WTC11 (cell line): ENCODE measurements around the gene GABRG3. TPM values are rescaled to one million over a fixed set of nuclear protein-coding genes. Genes with fewer than 3 reads are reported as not detected.

ENCODE experiments used
- ATAC-seq: fragments of 200-7000 bp; cut with Tn5 transposase; 2 replicates; pipeline ENCODE4 v1.10.0; 2021; ENCODE audit warnings: mild to moderate bottlenecking, moderate library complexity
- CTCF ChIA-PET: fragments of 300-600 bp; sonication (Branson Sonifier 250); formaldehyde crosslinking; loops from one replicate; lab custom pipeline; 2021; ENCODE audit warnings: antibody characterized with exemption; lab: Charles Lee
- POLR2A ChIA-PET: fragments of 350-600 bp; sonication (Branson Sonifier 250); formaldehyde crosslinking; loops from one replicate; lab custom pipeline; 2021; ENCODE audit warnings: antibody characterized with exemption; lab: Charles Lee
- DNase-seq: peaks from one replicate; pipeline ENCODE4 v3.0.0; 2021; ENCODE audit warnings: low spot score
- H3K27ac Mint-ChIP-seq: 2 replicates; pipeline ENCODE4 v1.8.0; 2021; ENCODE audit warnings: mixed read lengths
- H3K27me3 Mint-ChIP-seq: 2 replicates; pipeline ENCODE4 v1.8.0; 2021; ENCODE audit warnings: low read depth, mild to moderate bottlenecking, moderate library complexity, mixed read lengths
- H3K36me3 Mint-ChIP-seq: 2 replicates; pipeline ENCODE4 v1.8.0; 2021; ENCODE audit warnings: mixed read lengths
- H3K4me1 Mint-ChIP-seq: 2 replicates; pipeline ENCODE4 v1.8.0; 2022; ENCODE audit warnings: mixed read lengths
- H3K4me3 Mint-ChIP-seq: 2 replicates; pipeline ENCODE4 v1.8.0; 2021; ENCODE audit warnings: mild to moderate bottlenecking, moderate library complexity, mixed read lengths
- H3K9me3 Mint-ChIP-seq: 2 replicates; pipeline ENCODE4 v1.8.0; 2021; ENCODE audit warnings: mixed read lengths
- CBFB ChIP-seq: sonication (generic); formaldehyde crosslinking; IDR thresholded peaks from 2 replicates; pipeline ENCODE4 v1.8.1; 2022; ENCODE audit warnings: mild to moderate bottlenecking, low read depth, missing genetic modification reagents
- CREB1 ChIP-seq: sonication (generic); formaldehyde crosslinking; IDR thresholded peaks from 2 replicates; pipeline ENCODE4 v1.8.0; 2023; ENCODE audit warnings: mild to moderate bottlenecking, missing genetic modification reagents
- E2F5 ChIP-seq: sonication (generic); formaldehyde crosslinking; IDR thresholded peaks from 2 replicates; pipeline ENCODE4 v1.8.1; 2022; ENCODE audit warnings: mild to moderate bottlenecking, moderate library complexity, missing genetic modification reagents
- ELF4 ChIP-seq: sonication (generic); formaldehyde crosslinking; IDR thresholded peaks from 2 replicates; pipeline ENCODE4 v1.8.1; 2022; ENCODE audit warnings: low read depth, mild to moderate bottlenecking, moderate library complexity, missing genetic modification reagents
- EMX1 ChIP-seq: fragments of 250-450 bp; sonication (Bioruptor Pico); IDR thresholded peaks from 2 replicates; pipeline ENCODE4 v1.8.0; 2021; ENCODE audit warnings: mild to moderate bottlenecking
- ETV6 ChIP-seq: sonication (generic); formaldehyde crosslinking; IDR thresholded peaks from 2 replicates; pipeline ENCODE4 v1.8.1; 2022; ENCODE audit warnings: mild to moderate bottlenecking, missing genetic modification reagents
- FOXK1 ChIP-seq: sonication (generic); formaldehyde crosslinking; IDR thresholded peaks from 2 replicates; pipeline ENCODE4 v1.8.0; 2022; ENCODE audit warnings: mild to moderate bottlenecking, moderate library complexity, missing genetic modification reagents
- GTF2I ChIP-seq: fragments of 250-450 bp; sonication (Bioruptor Pico); conservative IDR thresholded peaks from 2 replicates; pipeline ENCODE4 v1.4.0; 2021; ENCODE audit warnings: mild to moderate bottlenecking
- IRF2 ChIP-seq: sonication (generic); formaldehyde crosslinking; IDR thresholded peaks from 2 replicates; pipeline ENCODE4 v1.8.0; 2022; ENCODE audit warnings: low read depth, missing genetic modification reagents, borderline replicate concordance
- JAZF1 ChIP-seq: fragments of 250-450 bp; sonication (Bioruptor Pico); IDR thresholded peaks from 2 replicates; pipeline ENCODE4 v1.9.0; 2021; ENCODE audit warnings: moderate library complexity, mild to moderate bottlenecking, inconsistent platforms
- KAT7 ChIP-seq: sonication (generic); formaldehyde crosslinking; IDR thresholded peaks from 2 replicates; pipeline ENCODE4 v1.8.1; 2023; ENCODE audit warnings: missing genetic modification reagents, mild to moderate bottlenecking, borderline replicate concordance
- MAX ChIP-seq: sonication (generic); formaldehyde crosslinking; IDR thresholded peaks from 2 replicates; pipeline ENCODE4 v1.8.0; 2022; ENCODE audit warnings: mild to moderate bottlenecking, missing genetic modification reagents
- SOX15 ChIP-seq: fragments of 250-450 bp; sonication (Bioruptor Pico); IDR thresholded peaks from 2 replicates; pipeline ENCODE4 v1.9.0; 2021; ENCODE audit warnings: mild to moderate bottlenecking
- TEAD1 ChIP-seq: sonication (generic); formaldehyde crosslinking; IDR thresholded peaks from 2 replicates; pipeline ENCODE4 v1.8.0; 2022; ENCODE audit warnings: mild to moderate bottlenecking, missing genetic modification reagents
- ZNF281 ChIP-seq: sonication (generic); formaldehyde crosslinking; IDR thresholded peaks from 2 replicates; pipeline ENCODE4 v1.8.0; 2023; ENCODE audit warnings: mild to moderate bottlenecking, missing genetic modification reagents
- total RNA-seq: library from RNA; stranded (reverse); gene quantifications from 3 replicates; pipeline ENCODE4 v1.2.3, GENCODE V29; 2021
- TF ChIP-seq, protein P1 (sequence below): fragments of 250-450 bp; sonication (Bioruptor Pico); IDR thresholded peaks from 2 replicates; pipeline ENCODE4 v2.1.2; 2022; ENCODE audit warnings: mild to moderate bottlenecking, moderate library complexity
- TF ChIP-seq, protein P2 (sequence below): fragments of 250-450 bp; sonication (Bioruptor Pico); IDR thresholded peaks from 2 replicates; pipeline ENCODE4 v1.9.0; 2021; ENCODE audit warnings: mild to moderate bottlenecking
- TF ChIP-seq, protein P3 (sequence below): fragments of 250-450 bp; sonication (Bioruptor Pico); IDR thresholded peaks from 2 replicates; pipeline ENCODE4 v1.9.0; 2021; ENCODE audit warnings: mild to moderate bottlenecking, borderline replicate concordance
- TF ChIP-seq, protein P4 (sequence below): sonication (generic); formaldehyde crosslinking; IDR thresholded peaks from 2 replicates; pipeline ENCODE4 v1.8.1; 2022; ENCODE audit warnings: low read depth, mild to moderate bottlenecking, moderate library complexity, missing genetic modification reagents, borderline replicate concordance

Gene GABRG3
- total RNA-seq, 1 experiment from 2014 or later: 0.72 TPM

- no peak for TF ChIP-seq ZNF281 (CRISPR knock-in tag)
- no peak for TF ChIP-seq MAX (CRISPR knock-in tag)
- TF ChIP-seq, protein P1, sequence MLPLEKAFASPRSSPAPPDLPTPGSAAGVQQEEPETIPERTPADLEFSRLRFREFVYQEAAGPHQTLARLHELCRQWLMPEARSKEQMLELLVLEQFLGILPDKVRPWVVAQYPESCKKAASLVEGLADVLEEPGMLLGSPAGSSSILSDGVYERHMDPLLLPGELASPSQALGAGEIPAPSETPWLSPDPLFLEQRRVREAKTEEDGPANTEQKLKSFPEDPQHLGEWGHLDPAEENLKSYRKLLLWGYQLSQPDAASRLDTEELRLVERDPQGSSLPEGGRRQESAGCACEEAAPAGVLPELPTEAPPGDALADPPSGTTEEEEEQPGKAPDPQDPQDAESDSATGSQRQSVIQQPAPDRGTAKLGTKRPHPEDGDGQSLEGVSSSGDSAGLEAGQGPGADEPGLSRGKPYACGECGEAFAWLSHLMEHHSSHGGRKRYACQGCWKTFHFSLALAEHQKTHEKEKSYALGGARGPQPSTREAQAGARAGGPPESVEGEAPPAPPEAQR: no peak
- TF ChIP-seq KAT7: no peak
Measured at GRCh38 chr15:27401471-27401870, 430.5 kb downstream of the GABRG3 start (continued).

- Mint-ChIP-seq H3K27me3 (peaks cover 4% of the 10 kb centered on the region; the same call in 1 of the 2 replicates), H3K4me1 (peaks cover 17% of the 10 kb centered on the region), H3K27ac (no peak overlapping the region), H3K36me3 (no peaks in the 10 kb centered on the region), H3K4me3 (no peak overlapping the region), H3K9me3 (peaks cover 18% of the 10 kb centered on the region)
- DNase-seq (no peak), ATAC-seq (no peak)
- POLR2A ChIA-PET: no interaction called here
- CTCF ChIA-PET: interaction anchor here (1.1 to 1.2 kb wide), 2 partner anchors 50 to 517 kb away, joined by 3 to 4 read pairs; no protein-coding TSS in a partner anchor
- TF ChIP-seq TEAD1 (CRISPR knock-in tag): no peak
- no peak for TF ChIP-seq IRF2 (CRISPR knock-in tag)
- TF ChIP-seq EMX1 (CRISPR knock-in tag): no peak
- TF ChIP-seq, protein P2, sequence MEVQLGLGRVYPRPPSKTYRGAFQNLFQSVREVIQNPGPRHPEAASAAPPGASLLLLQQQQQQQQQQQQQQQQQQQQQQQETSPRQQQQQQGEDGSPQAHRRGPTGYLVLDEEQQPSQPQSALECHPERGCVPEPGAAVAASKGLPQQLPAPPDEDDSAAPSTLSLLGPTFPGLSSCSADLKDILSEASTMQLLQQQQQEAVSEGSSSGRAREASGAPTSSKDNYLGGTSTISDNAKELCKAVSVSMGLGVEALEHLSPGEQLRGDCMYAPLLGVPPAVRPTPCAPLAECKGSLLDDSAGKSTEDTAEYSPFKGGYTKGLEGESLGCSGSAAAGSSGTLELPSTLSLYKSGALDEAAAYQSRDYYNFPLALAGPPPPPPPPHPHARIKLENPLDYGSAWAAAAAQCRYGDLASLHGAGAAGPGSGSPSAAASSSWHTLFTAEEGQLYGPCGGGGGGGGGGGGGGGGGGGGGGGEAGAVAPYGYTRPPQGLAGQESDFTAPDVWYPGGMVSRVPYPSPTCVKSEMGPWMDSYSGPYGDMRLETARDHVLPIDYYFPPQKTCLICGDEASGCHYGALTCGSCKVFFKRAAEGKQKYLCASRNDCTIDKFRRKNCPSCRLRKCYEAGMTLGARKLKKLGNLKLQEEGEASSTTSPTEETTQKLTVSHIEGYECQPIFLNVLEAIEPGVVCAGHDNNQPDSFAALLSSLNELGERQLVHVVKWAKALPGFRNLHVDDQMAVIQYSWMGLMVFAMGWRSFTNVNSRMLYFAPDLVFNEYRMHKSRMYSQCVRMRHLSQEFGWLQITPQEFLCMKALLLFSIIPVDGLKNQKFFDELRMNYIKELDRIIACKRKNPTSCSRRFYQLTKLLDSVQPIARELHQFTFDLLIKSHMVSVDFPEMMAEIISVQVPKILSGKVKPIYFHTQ (CRISPR knock-in tag): no peak
- TF ChIP-seq KAT7: no peak
- no peak for TF ChIP-seq SOX15 (CRISPR knock-in tag)
- TF ChIP-seq ELF4 (CRISPR knock-in tag): no peak
- no peak for TF ChIP-seq GTF2I (CRISPR knock-in tag)
- TF ChIP-seq ZNF281 (CRISPR knock-in tag): no peak
- TF ChIP-seq CBFB (CRISPR knock-in tag): no peak
- TF ChIP-seq CREB1 (CRISPR knock-in tag): no peak
- TF ChIP-seq, protein P3, sequence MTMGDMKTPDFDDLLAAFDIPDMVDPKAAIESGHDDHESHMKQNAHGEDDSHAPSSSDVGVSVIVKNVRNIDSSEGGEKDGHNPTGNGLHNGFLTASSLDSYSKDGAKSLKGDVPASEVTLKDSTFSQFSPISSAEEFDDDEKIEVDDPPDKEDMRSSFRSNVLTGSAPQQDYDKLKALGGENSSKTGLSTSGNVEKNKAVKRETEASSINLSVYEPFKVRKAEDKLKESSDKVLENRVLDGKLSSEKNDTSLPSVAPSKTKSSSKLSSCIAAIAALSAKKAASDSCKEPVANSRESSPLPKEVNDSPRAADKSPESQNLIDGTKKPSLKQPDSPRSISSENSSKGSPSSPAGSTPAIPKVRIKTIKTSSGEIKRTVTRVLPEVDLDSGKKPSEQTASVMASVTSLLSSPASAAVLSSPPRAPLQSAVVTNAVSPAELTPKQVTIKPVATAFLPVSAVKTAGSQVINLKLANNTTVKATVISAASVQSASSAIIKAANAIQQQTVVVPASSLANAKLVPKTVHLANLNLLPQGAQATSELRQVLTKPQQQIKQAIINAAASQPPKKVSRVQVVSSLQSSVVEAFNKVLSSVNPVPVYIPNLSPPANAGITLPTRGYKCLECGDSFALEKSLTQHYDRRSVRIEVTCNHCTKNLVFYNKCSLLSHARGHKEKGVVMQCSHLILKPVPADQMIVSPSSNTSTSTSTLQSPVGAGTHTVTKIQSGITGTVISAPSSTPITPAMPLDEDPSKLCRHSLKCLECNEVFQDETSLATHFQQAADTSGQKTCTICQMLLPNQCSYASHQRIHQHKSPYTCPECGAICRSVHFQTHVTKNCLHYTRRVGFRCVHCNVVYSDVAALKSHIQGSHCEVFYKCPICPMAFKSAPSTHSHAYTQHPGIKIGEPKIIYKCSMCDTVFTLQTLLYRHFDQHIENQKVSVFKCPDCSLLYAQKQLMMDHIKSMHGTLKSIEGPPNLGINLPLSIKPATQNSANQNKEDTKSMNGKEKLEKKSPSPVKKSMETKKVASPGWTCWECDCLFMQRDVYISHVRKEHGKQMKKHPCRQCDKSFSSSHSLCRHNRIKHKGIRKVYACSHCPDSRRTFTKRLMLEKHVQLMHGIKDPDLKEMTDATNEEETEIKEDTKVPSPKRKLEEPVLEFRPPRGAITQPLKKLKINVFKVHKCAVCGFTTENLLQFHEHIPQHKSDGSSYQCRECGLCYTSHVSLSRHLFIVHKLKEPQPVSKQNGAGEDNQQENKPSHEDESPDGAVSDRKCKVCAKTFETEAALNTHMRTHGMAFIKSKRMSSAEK (CRISPR knock-in tag): no peak
- no peak for TF ChIP-seq FOXK1 (CRISPR knock-in tag)
- TF ChIP-seq E2F5 (CRISPR knock-in tag): no peak
- TF ChIP-seq ETV6 (CRISPR knock-in tag): no peak
- TF ChIP-seq, protein P4, sequence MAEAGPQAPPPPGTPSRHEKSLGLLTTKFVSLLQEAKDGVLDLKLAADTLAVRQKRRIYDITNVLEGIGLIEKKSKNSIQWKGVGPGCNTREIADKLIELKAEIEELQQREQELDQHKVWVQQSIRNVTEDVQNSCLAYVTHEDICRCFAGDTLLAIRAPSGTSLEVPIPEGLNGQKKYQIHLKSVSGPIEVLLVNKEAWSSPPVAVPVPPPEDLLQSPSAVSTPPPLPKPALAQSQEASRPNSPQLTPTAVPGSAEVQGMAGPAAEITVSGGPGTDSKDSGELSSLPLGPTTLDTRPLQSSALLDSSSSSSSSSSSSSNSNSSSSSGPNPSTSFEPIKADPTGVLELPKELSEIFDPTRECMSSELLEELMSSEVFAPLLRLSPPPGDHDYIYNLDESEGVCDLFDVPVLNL (CRISPR knock-in tag): no peak
- TF ChIP-seq JAZF1: no peak
Measured at GRCh38 chr15:27408428-27408827, 437.4 kb downstream of the GABRG3 start.
